Measurements from ENCODE around the gene ACSL5.

ACSL5 gene

GRCh38 chr10:112373912-112374338, at the start of gene ACSL5:
TSS of gene ACSL5 (plus strand) at chr10:112374116. CDS start at chr10:112394947, 20,831 bp downstream.
- DNase-seq: no peak

DNA sequence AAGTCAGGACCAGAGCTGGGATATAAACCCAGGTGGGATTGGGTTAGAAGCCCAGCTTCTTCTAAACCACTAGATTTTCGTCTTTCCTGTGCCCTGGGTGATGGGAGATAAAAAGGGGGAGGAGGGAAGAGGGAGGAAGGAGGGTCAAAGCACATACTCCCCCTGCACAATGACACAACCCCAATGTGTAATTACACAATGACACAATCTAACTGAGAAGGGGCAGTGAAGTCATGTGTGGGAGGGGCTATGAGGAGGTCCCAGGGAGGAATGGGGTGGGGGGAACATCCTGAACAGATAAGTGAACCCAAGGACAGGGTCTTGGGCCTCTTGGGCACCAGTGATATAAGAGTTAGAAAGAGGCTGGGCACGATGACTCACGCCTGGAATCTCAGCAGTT, 46.2 kb upstream of the ACSL5 start:
- no peak for DNase-seq

DNA sequence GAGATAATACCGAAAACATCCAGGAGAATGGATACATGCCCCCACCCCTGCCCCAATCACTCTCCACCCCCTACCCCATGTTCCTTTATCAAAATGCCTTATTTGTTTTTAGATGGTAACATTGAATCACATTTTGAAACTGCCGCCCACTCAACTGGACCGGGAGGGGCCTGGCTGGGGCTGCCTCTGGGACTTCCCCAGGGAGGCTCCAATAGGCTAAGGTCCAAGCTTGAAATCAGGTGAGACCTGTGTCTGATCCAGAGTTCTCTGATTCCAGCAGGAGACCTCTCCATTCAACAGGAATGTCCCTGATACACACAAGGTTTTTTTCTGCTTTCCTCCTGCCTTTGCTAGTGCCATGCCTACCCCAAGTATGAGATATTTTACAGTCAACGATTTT, 43.8 kb upstream of the ACSL5 start:
- DNase-seq: no peak

DNA sequence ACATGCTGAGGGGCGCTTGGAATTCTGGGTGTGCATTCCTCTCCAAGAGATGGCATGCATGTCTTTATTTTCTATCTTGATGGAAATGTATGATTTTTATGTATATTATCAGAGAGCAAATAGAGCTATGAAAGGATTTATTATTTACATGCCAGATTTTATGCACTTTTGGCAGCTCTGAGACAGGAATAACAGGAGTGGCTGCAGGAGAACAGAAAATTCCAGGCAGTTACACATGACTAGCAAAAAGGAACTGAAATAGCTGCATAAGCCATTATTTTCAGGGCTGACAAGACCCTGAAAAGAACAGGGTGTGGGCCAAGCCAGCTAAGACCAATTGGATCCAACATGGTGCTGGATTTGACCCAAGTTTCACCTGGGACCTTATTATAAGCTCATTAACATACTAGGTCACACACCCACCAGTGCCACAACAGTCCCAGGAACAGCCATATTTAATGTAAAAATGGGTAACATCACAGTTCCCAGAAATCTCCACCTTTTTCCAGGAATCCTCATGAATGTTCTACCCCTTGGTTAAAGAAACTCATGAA, 43.2 kb upstream of the ACSL5 start:
- no peak for DNase-seq

DNA sequence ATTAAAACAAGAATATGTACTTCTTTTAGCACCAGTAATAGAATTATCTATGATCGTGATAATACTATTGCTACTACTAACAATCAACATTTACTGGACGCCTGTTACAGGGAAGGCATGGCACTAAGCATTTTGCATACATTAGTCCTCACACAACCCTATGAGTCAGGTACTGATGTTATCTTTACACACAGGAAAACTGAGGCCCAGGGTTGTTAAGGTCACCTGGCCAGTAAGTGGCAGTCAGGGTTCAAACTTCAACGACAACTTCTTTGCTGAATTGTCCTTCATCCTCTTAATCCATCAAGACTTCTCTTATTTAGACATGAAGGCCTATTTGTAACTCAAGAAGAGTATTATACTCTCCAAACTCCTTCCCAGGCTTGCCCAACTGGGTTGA, 41.9 kb upstream of the ACSL5 start:
- DNase-seq: no peak

- DNase-seq: peak; percentile 0
Observed at GRCh38 chr10:112332509-112333228, 41.2 kb upstream of the ACSL5 start.

- DNase-seq: no peak
Observed at GRCh38 chr10:112333452-112333851, 40.5 kb upstream of the ACSL5 start.

GRCh38 chr10:112335111-112335867, 38.6 kb upstream of the ACSL5 start:
- DNase-seq: no peak

DNA sequence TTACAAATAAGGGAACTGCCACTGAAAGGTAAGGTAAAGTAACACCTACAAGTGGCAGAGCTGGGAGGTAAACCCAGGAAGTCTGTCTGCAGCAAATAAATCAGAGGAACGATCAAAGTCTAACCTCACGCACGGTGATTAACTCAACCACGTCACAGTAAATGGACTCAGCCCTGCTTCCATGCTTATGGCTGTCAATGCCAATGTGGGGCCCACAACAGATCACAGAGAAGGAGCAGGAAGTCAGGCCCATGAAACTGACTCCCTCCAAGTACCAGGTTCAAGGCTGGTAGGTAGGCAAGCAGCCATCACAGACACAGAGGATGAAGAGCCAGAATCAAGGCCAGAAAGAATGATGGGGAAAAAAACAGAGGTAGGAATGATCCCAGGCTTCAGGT, 38.0 kb upstream of the ACSL5 start:
- no peak for DNase-seq

GRCh38 chr10:112336556-112337201, 37.2 kb upstream of the ACSL5 start:
- DNase-seq: no peak

DNA sequence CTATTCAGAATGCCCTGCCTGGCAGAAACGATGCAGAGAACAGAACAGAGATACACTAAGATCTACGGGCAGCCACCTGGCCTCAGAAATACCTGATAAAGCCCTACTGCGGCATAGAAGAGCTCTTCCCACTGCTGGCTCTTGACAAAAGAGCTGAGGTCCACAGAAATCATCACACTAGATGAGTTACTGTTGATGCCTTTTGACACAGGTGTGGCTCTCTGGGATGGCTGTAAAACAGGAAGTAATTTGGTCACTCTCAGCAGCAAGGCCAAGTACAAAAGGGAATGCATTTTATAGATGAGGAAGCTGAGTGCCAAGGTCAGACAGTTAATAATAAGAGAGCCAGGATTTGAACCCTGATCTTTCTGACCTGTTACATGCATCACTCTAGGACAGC, 35.0 kb upstream of the ACSL5 start:
- DNase-seq: no peak

- no peak for DNase-seq
Observed at GRCh38 chr10:112340601-112341000, 33.3 kb upstream of the ACSL5 start.

DNA sequence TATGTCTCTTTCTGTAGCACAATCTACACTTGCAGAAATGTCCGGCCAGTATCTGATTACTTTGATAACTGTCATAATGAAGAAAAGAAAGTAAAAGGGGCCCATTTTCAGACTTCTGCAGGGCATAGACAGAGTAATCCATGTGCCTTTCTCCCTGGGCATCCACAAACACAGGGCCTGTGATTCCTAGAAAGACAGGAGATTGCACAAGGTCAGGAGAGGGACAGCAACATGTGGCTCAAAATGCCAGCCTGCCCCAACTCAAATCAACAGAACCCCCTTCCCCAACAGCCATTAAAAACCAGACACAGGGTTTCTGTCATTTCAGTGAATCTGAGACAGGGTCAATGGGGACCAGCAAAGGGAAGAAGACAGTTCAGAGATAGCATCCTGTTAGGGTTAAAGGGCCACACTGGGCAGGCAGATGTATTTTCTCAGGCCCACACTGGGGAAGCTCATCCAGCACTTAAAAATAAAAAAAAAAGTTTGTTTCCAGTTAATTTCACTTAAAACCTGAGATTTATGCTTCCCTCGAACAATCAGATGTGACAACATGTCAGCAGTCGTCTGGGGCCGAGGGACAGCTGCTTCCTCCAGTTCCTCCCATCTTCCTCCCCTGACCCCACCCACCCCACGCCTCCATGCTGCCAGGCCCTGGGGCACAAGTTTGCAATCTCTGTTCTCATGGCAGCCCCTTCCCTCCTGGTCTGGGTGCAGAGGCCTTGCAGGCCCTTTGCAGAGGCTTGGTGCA, 30.7 kb upstream of the ACSL5 start:
- no peak for DNase-seq

DNA sequence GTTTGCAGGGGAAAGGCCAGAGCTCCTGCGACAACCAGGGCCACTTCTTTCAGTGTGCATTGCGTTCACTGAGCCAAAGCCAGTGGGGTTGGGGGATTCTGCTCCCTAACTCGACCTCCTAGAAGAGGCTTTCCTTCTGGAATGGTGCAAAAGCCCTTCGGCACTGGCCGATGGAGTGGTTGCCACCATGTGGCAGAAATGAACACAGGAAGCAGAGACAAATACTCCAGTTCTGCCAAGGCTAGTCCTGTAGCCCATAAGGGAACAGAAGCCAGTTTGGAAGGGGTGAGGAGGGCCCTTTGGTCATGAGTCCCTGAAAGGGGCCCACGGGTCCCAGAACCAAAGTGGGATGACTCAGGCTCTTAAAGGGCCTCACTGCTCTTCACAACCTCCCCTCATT, 29.7 kb upstream of the ACSL5 start:
- DNase-seq: no peak

GRCh38 chr10:112345202-112345601, 28.7 kb upstream of the ACSL5 start:
- DNase-seq: no peak

GRCh38 chr10:112345743-112346142, 28.2 kb upstream of the ACSL5 start:
- DNase-seq: no peak

DNA sequence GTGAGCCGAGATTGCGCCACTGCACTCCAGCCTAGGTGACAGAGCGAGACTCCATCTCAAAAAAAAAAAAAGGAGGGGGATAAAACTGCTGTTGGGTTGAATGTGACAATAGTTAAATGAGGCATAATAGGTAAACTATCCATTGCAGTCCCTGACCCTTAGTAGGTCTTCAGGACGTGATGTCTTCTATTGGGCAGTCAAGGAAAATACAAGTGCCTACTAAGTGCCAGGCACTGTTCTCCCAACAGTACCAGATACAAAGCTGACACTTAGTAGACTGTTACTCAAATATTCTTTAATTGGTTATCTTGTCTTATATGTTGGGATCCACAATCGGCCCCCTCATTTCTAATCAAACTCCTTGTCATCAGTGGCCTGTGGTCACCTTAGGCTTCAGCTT, 27.1 kb upstream of the ACSL5 start:
- no peak for DNase-seq

DNA sequence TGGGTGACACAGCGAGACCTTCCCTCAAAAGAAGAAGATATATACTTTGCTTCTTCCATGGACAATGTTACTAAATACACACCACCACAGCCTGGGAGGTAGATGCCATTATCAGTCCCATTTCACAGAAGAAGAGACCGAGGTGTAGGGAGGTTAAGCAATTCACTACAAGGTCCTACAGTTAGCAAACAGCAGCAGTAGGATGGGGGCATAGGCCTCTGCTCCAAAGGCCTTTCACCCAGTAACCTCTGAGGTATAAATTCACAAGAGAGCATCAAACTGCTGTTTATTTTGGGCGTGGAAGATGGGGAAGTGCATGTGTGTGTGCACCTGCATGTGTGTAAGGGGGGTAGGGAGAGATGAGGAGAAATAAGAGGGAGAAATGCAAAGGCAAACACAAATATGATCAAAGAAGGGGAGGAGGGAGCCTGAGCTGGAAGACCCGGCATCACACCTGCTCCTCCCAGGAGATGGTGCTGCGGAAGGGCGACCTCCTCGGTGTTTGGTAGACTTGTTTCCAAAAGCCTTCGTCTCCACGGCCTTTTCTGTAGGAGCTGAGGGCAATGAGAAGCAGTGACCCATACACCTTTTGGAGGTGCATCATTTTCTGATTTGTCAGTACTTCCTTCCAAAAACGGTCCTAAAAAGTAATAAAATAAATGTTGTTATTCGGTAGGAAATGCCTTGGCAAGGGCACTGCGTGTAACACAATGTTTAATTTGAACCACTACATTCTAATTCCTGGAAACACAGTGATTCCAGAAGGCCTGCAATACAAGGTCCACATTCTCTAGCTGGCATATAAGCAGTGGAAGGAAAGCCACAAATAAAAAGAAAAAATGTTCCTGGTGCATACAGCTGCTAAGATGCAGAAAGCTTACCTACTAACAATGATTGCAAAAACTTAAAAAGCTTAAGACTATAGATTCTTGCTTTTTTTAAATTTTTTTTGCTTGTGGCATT, 25.9 kb upstream of the ACSL5 start:
- no peak for DNase-seq

DNA sequence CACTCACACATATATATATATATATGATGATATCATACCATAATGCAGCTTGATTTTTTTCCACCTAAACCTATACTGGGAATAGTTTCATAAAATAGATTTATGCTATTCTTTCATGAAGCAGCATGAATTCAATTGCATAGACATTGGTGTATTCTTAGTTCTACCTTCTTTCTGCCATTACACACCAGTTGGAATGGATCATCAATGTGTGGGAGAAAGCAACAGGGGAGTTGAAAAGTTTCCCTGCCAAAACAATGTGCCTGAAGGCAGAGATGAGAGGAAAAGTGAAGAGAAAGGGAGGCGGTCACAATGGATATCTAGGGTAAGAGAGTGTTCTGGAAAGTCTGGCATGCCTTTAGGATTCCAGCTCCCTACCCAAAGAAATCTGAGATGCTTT, 25.2 kb upstream of the ACSL5 start:
- DNase-seq: no peak

DNA sequence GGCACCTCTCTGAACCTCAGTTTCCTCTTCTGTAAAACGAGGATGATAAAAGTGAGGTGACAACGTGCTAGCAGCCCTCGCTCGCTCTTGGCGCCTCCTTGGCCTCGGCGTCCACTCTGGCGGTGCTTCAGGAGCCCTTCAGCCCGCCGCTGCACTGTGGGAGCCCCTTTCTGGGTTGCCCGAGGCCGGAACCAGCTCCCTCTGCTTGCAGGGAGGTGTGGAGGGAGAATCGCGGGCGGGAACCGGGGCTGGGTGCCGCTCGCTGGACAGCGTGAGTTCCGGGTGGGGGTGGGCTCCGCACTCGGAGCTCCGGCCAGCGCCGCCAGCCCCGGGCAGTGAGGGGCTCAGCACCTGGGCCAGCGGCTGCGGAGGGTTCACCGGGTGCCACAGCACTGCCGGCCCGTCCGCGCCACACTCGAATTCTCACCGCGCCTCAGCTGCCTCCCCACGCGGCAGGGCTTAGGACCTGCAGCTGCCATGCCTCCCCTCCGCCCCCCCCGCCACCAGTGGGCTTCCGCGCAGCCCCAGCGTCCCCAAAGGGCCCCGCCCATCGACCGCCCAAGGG, 24.3 kb upstream of the ACSL5 start:
- no peak for DNase-seq

GRCh38 chr10:112351146-112351545, 22.8 kb upstream of the ACSL5 start:
- no peak for DNase-seq

All from DMS79 treated with DMSO at 0.1 percent for 48 hours (cell line).